Left lung (tissue), 10 donors: ENCODE data around the gene DUS3L. TPM values are rescaled to one million over a fixed set of nuclear protein-coding genes. Genes with fewer than 3 reads are reported as not detected.

Experiments
- ATAC-seq: fragments of 200-7000 bp; cut with Tn5 transposase; one replicate; pipeline ENCODE4 v1.9.1; 2020; ENCODE audit warnings: moderate library complexity
- DNase-seq, 4 donors: peaks; one replicate each; pipeline ENCODE4 v3.0.0-alpha.2; 2013 to 2020
- H3K27ac ChIP-seq, 2 donors: fragments of 200-600 bp; sonication (generic) in 1 of 2; one replicate each; pipeline versions ENCODE4 v1.5.0 to v1.8.0; 2020 to 2021
- H3K27me3 ChIP-seq, 2 donors: fragments of 200-600 bp; sonication (generic) in 1 of 2; one replicate each; pipeline versions ENCODE4 v1.5.0 to v1.8.0; 2020 to 2021
- H3K36me3 ChIP-seq, 2 donors: fragments of 200-600 bp; sonication (generic) in 1 of 2; one replicate each; pipeline versions ENCODE4 v1.5.0 to v1.8.0; 2020 to 2021
- H3K4me1 ChIP-seq, 2 donors: fragments of 200-600 bp; one replicate each; pipeline ENCODE4 v1.8.0; 2021
- H3K4me3 ChIP-seq, 2 donors: fragments of 200-600 bp; sonication (generic) in 1 of 2; one replicate each; pipeline versions ENCODE4 v1.5.0 to v1.8.0; 2020 to 2021; ENCODE audit warnings: mild to moderate bottlenecking in 1 of 2
- H3K9me3 ChIP-seq, 2 donors: fragments of 200-600 bp; sonication (generic) in 1 of 2; one replicate each; pipeline versions ENCODE4 v1.5.0 to v1.8.0; 2020 to 2021
- intact Hi-C, 2 donors: fragments of 100-400 bp; cut with DNase I; formaldehyde crosslinking; loops; one replicate each; pipeline versions ENCODE4 v1.11.2 to v1.14.2; 2022
- polyA plus RNA-seq, 6 donors: library from polyadenylated mRNA; unstranded; fragments of 120-200 nt; gene quantifications; one replicate each; pipeline ENCODE4 v1.2.1, GENCODE V29; 2013; ENCODE audit not compliant: insufficient read length in 6 of 6
- total RNA-seq, 2 donors: library from RNA; stranded (reverse); fragmentation: NEBNext Ultra II Directional; extraction: Animal tissue kit (Norgen Biotek cat#: 25700); gene quantifications; one replicate each; pipeline ENCODE4 v1.2.1, GENCODE V29; 2021
- TF ChIP-seq, protein P1 (sequence below), 2 donors: fragments of 200-600 bp; sonication (generic) in 1 of 2; IDR thresholded peaks; one replicate each; pipeline versions ENCODE4 v1.5.0 to v1.8.0; 2021; ENCODE audit warnings: antibody characterized with exemption in 2 of 2
- donor health status: DM: no; HTN: yes; CAD: no.
- donor health status: DM: no; HTN: no; CAD: no.

Gene DUS3L
- total and polyA plus RNA-seq, 8 donors = 15.8 to 38.4 (median 24.9) TPM

DNA sequence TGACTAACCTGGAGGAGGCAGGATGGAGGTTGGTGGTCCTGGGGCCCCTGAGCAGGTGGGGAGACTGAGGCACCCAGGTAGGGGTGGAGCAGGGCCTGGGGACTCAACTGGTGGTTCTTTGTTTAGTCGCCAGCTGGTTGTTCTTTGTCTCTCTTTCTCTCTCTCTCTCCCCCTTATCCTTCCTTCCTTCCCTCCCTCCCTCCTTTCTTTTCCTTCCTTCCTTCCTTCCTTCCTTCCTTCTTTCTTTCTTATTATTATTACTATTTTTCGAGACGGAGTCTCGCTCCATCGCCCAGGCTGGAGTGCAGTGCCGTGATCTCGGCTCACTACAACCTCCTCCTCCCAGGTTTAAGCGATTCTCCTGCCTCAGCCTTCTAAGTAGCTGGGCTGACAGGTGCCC, 7.3 kb upstream of the DUS3L start:
- intact Hi-C loops = no loop called here
- TF ChIP-seq, protein P1, sequence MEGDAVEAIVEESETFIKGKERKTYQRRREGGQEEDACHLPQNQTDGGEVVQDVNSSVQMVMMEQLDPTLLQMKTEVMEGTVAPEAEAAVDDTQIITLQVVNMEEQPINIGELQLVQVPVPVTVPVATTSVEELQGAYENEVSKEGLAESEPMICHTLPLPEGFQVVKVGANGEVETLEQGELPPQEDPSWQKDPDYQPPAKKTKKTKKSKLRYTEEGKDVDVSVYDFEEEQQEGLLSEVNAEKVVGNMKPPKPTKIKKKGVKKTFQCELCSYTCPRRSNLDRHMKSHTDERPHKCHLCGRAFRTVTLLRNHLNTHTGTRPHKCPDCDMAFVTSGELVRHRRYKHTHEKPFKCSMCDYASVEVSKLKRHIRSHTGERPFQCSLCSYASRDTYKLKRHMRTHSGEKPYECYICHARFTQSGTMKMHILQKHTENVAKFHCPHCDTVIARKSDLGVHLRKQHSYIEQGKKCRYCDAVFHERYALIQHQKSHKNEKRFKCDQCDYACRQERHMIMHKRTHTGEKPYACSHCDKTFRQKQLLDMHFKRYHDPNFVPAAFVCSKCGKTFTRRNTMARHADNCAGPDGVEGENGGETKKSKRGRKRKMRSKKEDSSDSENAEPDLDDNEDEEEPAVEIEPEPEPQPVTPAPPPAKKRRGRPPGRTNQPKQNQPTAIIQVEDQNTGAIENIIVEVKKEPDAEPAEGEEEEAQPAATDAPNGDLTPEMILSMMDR (IDR thresholded peaks at IDR 0.05) = no peak
- Histone ChIP-seq H3K4me3 (no peak overlapping the region), H3K27me3 (peaks cover 4 to 57% of the 10 kb centered on the region in 2 donors), H3K4me1 (peaks cover under 1 to 9% of the 10 kb centered on the region in 2 donors), H3K9me3 (no peaks in the 10 kb centered on the region), H3K27ac (no peak overlapping the region), H3K36me3 (no peaks in the 10 kb centered on the region)
- ATAC-seq (no peak), DNase-seq (no peak)

- H3K9me3 ChIP-seq = no peaks in the 10 kb centered on the region
- DNase-seq (no peak), ATAC-seq (no peak)
- H3K4me3 ChIP-seq = no peak overlapping the region
- TF ChIP-seq, protein P1 (IDR thresholded peaks at IDR 0.05) = no peak
- H3K27me3 ChIP-seq = peaks cover 0 to 29% of the 10 kb centered on the region in 2 donors
- intact Hi-C loops = no loop called here
- H3K27ac ChIP-seq = no peak overlapping the region
- peaks cover 0 to 5% of the 10 kb centered on the region in 2 donors for H3K4me1 ChIP-seq
- H3K36me3 ChIP-seq = no peaks in the 10 kb centered on the region
Observed at GRCh38 chr19:5795382-5795919, 4.5 kb upstream of the DUS3L start.

GRCh38 chr19:5793188-5793587, 2.2 kb upstream of the DUS3L start:
- TF ChIP-seq, protein P1 (IDR thresholded peaks at IDR 0.05) = no peak
- DNase-seq (no peak), ATAC-seq (no peak)
- intact Hi-C loops = no loop called here
- Histone ChIP-seq H3K27ac (no peak overlapping the region), H3K27me3 (peaks cover 0 to 7% of the 10 kb centered on the region in 2 donors), H3K4me1 (peaks cover 4 to 12% of the 10 kb centered on the region in 2 donors), H3K36me3 (peaks cover 0 to 19% of the 10 kb centered on the region in 2 donors), H3K4me3 (no peak overlapping the region), H3K9me3 (no peaks in the 10 kb centered on the region)

- Histone ChIP-seq H3K36me3 (peaks cover 0 to 29% of the 10 kb centered on the region in 2 donors), H3K27ac (no peak overlapping the region), H3K27me3 (no peaks in the 10 kb centered on the region), H3K4me1 (peaks cover 4 to 12% of the 10 kb centered on the region in 2 donors), H3K4me3 (no peak overlapping the region), H3K9me3 (no peaks in the 10 kb centered on the region)
- TF ChIP-seq, protein P1 (IDR thresholded peaks at IDR 0.05) = no peak
- DNase-seq (no peak), ATAC-seq (no peak)
- intact Hi-C loops = no loop called here
Observed at GRCh38 chr19:5792224-5792623, 1.3 kb upstream of the DUS3L start.

DNA sequence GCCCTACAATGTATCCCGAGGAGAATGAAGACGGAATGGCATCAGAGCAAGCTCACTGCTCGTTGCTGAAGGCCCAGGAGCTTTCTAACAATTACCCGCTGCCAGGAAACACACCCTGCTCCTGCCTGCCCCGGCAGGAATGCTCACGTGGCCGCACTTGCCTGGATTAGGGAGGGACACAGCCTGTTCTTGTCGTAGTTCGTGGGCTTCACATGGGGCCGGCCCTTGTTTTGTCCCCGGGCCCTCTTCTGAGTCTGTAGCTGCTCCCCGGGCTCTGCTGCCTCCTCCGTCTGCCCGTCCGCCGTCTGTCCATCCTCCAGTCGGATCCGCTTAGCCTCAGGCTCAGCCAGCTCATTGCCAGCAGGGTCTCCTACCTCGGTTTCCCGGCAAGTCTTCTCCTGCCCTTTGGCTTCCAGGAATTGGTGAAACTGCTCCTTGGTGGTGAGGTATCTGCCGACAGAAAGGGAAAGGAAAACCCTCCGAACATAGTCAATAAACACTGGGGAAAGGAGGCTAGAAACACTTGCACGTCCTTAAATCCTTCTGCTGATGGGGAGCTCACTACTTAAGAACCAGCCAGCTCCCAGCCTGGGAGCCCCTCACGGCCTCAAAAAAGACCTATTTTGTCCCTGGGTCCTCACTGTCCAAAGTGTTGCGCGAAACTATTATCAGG, 941 bp downstream of the DUS3L start:
- intact Hi-C loops = no loop called here

More for the DNA sequence above, 941 bp downstream of the DUS3L start:
- TF ChIP-seq, protein P1 (IDR thresholded peaks at IDR 0.05) = no peak
- H3K9me3 ChIP-seq = no peaks in the 10 kb centered on the region
- ATAC-seq (no peak), DNase-seq (no peak)
- no peaks in the 10 kb centered on the region for H3K27me3 ChIP-seq
- H3K4me1 ChIP-seq = peaks cover 4 to 12% of the 10 kb centered on the region in 2 donors
- peaks cover 0 to 51% of the 10 kb centered on the region in 2 donors for H3K36me3 ChIP-seq
- H3K4me3 ChIP-seq = peak overlapping the region; percentile 74 to 93
- peak overlapping the region in 1 of 2 donors; percentile 98 for H3K27ac ChIP-seq
